Erythroblast (primary cell): ENCODE results near the gene AMIGO2.

Experiments used
- GATA1 ChIP-seq: IDR thresholded peaks from 2 replicates; pipeline ENCODE4 v1.6.1; 2011; ENCODE audit warnings: low read depth, mild to moderate bottlenecking, control low read depth, low read length, moderate library complexity
- POLR2A ChIP-seq: IDR thresholded peaks from 2 replicates; pipeline ENCODE4 v1.6.1; 2011; ENCODE audit warnings: mild to moderate bottlenecking, low read length

GRCh38 chr12:47048541-47048940, 31.2 kb downstream of the AMIGO2 start:
- TF ChIP-seq POLR2A (no peak), GATA1 (no peak)
